Large intestine (tissue), 3 donors: ENCODE measurements around the gene DNAJC11. TPM values are rescaled to one million over a fixed set of nuclear protein-coding genes. Genes with fewer than 3 reads are reported as not detected.
"Not testable (repeated sequence)": the region's sequence is repeated elsewhere in the genome, so short reads cannot be mapped to it uniquely, and the experiment has no call there.

ENCODE experiments used
- DNase-seq, 2 donors: peaks; one replicate each; pipeline versions ENCODE4 v3.0.0 to v3.0.0-alpha.2; 2013
- H3K27ac ChIP-seq: one replicate; pipeline ENCODE4 v1.5.1; 2013; ENCODE audit warnings: low read length
- H3K27me3 ChIP-seq: 2 replicates; pipeline ENCODE4 v1.6.1; 2013; ENCODE audit warnings: low read length; ENCODE audit not compliant: control insufficient read depth, insufficient read depth
- H3K36me3 ChIP-seq: 2 replicates; pipeline ENCODE4 v1.6.1; 2013; ENCODE audit warnings: low read length; ENCODE audit not compliant: control insufficient read depth, insufficient read depth
- H3K4me1 ChIP-seq: one replicate; pipeline ENCODE4 v1.6.1; 2013; ENCODE audit warnings: low read length; ENCODE audit not compliant: control insufficient read depth, insufficient read depth
- H3K4me3 ChIP-seq: one replicate; pipeline ENCODE4 v1.5.1; 2013; ENCODE audit warnings: low read length
- H3K9me3 ChIP-seq: one replicate; pipeline ENCODE4 v1.6.1; 2013; ENCODE audit warnings: mild to moderate bottlenecking, low read depth, low read length, moderate library complexity; ENCODE audit not compliant: control insufficient read depth
- WGBS: methylation state at CpG from one replicate; pipeline ENCODE4 v1.1.5; 2013; ENCODE audit warnings: low lambda C conversion rate; ENCODE audit not compliant: insufficient coverage; 5-methylcytosine and 5-hydroxymethylcytosine counted together
- polyA plus RNA-seq: library from polyadenylated mRNA; unstranded; fragments of 120-200 nt; gene quantifications from one replicate; pipeline ENCODE4 v1.2.1, GENCODE V29; 2013

DNAJC11 gene
- polyA plus RNA-seq, 1 donor = 43.6 TPM

DNA sequence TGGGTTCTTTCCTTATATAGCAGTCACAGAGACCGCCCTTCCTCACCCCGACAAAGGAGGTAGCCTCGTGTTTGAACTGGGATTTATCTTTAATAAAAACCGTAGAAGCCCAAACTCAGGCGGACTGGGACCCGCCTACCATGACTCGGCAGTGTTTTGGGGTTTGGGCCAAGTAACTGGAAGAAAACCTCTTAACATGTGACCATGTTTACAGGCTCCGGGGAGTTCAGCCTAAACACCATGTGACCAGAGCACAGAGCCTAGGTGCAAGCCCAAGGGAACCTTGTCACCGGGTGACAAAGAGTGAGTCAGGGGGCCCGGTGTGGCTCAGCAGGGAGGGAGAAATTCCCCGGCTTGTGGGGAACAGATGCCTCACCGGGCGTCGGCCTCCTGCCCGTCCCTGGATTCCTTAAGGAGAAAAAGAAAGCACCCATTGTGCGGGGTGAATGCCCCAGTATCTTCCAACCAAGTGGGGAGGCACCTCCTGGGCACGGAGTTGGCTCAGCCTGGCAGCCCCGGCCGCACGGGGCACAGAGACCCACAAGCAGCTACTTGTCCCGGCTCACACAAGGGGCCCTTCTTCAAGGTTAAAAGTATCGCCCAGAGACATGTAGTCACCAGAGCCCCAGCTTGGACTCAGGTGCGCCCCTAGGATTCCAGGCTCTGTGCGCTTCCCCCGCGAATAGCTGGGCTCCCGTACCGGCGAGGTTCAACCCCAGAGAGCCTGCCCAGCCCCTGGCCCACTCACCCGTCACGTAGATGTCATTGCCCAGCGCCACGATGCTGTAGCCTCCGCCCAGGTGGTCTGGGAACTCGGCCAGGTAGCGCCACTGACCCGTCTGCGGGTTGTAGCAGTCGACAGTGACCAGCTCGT is 100.3 kb downstream of the DNAJC11 start:
- no CpG with 5 or more reads among the region's 40 CpGs for WGBS
- H3K27me3 ChIP-seq = no peaks in the 10 kb centered on the region
- H3K4me3 ChIP-seq = peak overlapping the region; percentile 87
- H3K4me1 ChIP-seq = peaks cover 25% of the 10 kb centered on the region
- H3K9me3 ChIP-seq = no peaks in the 10 kb centered on the region
- peak overlapping the region; percentile 62 for H3K27ac ChIP-seq
- peaks cover 27% of the 10 kb centered on the region for H3K36me3 ChIP-seq
- DNase-seq = peak; percentile 76 to 85

DNA sequence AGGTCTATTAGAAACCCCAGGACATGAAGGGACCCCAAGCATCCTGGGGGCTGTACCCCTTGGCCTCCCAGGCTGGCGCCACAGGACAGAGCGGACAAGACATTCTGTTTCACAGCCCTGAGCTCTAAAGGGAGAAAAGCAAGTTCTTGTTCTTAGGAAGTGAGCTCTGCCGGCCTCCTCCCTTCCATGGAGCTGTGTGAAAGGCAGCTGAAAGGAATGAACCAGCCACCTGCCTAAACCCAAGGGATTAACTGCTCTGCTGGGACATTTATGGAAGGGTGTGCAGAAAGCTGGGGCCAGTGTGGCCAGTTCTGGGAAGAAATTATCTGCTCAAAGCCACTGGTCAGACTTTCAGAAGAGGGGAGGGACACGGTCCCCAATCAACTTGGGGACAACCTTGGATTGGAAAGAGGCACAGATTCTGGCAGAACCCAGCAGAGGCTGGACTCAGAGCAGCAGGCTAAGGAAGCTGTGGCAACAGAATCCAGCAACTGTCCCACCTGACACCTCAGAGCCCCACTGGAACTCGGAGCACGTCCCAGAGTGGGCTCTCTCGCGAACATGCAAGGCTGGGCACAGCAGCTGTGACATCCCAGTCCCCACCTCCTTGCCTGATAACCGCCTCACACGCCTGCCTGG is 101.1 kb downstream of the DNAJC11 start:
- Histone ChIP-seq H3K36me3 (peaks cover 35% of the 10 kb centered on the region), H3K27me3 (no peaks in the 10 kb centered on the region), H3K27ac (peak overlapping the region; percentile 62), H3K4me1 (peaks cover 25% of the 10 kb centered on the region), H3K4me3 (peak overlapping the region; percentile 87), H3K9me3 (no peaks in the 10 kb centered on the region)
- no peak for DNase-seq
- WGBS = no CpG with 5 or more reads among the region's 10 CpGs

DNA sequence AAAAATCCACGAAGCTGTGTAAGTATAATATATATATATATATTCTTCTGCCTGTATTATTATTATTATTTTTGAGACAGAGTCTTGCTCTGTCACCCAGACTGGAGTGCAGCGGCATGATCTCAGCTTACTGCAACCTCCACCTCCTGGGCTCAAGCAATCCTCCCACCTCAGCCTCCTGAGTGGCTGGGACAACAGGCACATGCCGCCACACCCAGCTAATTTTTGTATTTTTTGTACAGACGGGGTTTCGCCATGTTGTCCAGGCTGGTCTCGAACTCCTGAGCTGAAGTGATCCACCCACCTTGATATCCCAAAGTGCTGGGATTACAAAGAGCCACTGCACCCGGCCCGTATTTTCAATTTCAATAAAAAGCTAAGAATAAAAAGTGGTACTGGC is 101.6 kb downstream of the DNAJC11 start:
- Histone ChIP-seq H3K36me3 (peaks cover 39% of the 10 kb centered on the region), H3K4me1 (peaks cover 25% of the 10 kb centered on the region), H3K4me3 (peak overlapping the region; percentile 87)
- H3K27ac ChIP-seq, H3K9me3 ChIP-seq, DNase-seq, H3K27me3 ChIP-seq: not testable (repeated sequence)
- WGBS = 87% methylated on average over 3 of the region's 8 CpGs

DNA sequence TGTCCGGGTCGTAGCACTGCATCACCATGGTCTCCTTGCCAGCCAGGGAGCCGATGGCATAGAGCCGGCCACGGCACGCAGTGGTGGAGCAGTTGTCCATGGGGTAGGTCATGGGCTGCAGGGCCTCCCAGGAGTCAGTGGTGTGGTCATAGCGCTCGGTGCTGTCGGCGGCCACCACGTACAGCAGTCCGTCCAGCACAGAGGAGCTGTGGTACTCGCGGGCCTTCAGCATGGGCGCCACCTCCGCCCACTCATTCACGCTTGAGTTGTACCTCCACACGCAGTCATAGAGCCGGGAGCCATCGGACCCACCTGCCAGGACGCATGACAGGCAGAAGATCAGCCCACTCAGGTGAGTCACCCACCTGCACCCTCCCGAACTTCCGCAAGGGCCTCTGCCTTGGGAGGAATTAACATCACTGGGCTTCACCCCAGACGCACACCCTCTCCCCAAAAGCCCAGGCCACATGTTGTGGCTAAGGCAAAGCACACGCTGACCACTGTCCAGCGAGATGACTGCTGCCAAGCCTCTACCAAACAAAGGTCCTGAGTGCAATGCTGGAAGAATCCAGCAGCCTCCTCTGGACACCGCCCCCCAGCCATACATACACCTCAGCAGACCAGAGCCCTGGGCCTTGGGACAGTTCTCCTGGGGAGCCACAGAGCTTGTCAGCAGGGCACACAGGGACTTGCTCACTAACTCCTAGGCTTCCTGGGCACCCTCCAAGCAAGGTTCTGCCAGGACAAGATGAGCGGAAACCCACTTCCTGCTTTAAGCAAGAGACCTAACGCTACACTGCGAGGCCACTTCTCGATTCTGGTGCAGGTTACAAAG is 102.3 kb downstream of the DNAJC11 start:
- no peak for DNase-seq
- peaks cover 43% of the 10 kb centered on the region for H3K36me3 ChIP-seq
- H3K4me3 ChIP-seq = no peak overlapping the region
- H3K9me3 ChIP-seq = no peaks in the 10 kb centered on the region
- no peaks in the 10 kb centered on the region for H3K27me3 ChIP-seq
- H3K27ac ChIP-seq = no peak overlapping the region
- peaks cover 25% of the 10 kb centered on the region for H3K4me1 ChIP-seq
- WGBS = no CpG with 5 or more reads among the region's 31 CpGs

DNA sequence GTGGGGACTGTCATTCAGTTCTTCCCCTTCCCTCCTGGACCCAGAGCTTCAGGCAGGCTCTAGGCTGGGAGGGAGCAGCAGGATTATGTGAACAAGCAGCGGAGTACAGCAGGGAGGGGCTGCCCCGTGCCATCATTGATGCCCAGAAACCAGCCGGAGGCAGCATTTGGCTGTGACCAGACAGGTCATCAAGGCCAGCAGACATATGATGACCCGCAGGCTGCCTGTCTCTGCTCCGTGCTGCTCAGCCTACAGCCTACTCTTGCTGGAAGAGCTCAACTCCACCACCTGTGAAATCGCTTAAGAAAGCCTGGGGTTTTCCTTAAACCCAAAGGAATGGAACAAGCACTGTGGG is 103.9 kb downstream of the DNAJC11 start:
- no peak overlapping the region for H3K4me3 ChIP-seq
- WGBS = no CpG with 5 or more reads among the region's 6 CpGs
- H3K4me1 ChIP-seq = peaks cover 15% of the 10 kb centered on the region
- peaks cover 58% of the 10 kb centered on the region for H3K36me3 ChIP-seq
- H3K27me3 ChIP-seq = no peaks in the 10 kb centered on the region
- no peak for DNase-seq
- no peak overlapping the region for H3K27ac ChIP-seq
- H3K9me3 ChIP-seq = no peaks in the 10 kb centered on the region

DNA sequence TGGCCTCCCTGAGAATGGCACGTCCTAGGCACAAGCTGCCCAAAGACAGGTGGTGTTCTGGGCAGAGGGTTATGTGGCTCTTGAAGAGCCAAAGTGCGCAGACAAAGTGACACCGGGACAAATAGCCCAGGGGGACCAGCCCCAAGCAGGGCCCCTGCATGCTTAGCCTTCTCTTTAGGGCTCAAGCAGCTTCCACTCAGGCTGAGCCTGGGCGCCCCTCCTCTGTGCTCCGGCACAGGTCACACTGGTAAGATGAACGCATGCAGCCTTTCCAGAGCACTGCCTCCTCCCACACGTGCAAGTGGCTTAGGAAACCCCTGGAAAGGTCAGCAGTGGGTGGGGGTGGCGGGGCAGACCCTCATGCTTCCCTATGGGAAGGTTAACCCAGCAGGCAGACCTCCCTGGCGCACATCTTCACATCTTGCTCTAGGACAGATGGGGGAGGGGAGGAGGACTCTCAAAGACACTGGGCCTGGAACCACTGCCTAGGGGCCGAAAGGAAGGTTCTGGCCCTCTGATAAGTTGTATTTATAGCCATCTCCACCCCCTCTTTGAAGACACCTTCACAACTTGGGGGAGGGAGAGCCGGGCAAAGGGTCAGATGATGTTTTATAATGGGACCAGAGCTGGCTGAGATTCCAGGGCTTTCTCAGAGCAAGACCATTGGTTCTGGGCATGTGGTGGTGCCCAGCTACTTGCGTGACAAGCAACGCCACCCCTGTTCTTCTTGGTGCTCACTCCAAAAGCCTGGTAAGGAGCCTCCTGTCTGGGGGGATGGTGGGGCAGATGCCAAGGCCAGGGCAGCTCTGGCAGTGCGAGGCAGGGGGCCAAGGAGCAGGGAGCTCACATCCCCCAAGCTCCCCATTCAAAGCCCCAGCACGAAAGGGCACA is 104.5 kb downstream of the DNAJC11 start:
- peaks cover 65% of the 10 kb centered on the region for H3K36me3 ChIP-seq
- no peak for DNase-seq
- H3K9me3 ChIP-seq = no peaks in the 10 kb centered on the region
- H3K4me1 ChIP-seq = peaks cover 15% of the 10 kb centered on the region
- H3K27me3 ChIP-seq = no peaks in the 10 kb centered on the region
- no peak overlapping the region for H3K4me3 ChIP-seq
- no peak overlapping the region for H3K27ac ChIP-seq
- WGBS = no CpG with 5 or more reads among the region's 15 CpGs

DNA sequence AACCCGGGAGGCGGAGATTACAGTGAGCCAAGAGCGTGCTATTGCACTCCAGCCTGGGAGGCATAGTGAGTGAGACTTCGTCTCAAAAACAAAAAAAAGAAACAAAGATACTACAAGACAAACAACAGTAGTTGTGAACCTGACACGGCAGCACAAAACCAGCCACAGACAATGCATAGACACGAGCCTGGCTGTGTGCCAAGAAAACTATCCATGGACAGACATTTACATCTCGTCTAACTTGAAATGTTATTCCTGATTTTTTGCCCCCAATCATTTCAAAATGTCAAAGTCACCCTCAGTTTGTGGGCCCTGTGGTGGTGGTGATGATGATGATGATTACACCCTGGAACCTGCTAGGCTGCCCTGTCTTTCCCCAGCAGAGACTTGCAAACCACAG is 105.3 kb downstream of the DNAJC11 start:
- no peaks in the 10 kb centered on the region for H3K9me3 ChIP-seq

DNA sequence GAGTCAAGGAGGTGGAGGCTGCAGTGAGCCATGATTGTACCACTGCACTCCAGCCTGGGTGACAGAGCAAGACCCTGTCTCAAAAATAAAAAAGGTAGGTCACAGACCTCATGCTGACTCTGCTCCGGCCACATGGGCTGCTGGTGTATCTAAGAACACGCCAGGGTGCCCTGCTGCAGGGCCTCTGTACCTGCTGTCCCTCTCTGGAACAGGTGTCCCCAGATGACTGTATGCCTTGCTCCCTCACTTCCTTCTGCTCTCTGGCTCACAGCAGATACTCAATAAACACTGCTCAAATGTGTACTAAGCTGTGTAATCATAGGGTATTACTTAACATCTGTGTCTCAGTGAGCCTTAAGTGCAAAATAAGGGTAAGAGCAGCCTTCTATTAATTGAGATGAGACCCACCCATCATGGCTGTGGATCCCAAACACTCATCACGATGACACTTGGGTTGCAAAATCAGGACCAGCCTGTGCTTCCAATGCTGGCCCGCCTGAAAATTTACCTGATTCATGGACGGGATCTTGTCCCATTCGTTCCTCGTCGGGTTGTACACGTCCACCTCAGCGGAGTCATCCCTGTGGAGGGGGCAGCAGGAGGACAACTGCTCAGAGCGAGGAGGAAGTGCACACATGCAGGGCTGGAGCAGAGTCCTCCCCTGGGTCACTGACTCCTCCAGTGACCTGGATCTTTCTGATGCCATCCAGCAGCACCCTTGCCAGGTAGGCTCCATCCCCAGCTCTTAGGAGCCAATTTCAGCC is 106.5 kb downstream of the DNAJC11 start:
- Histone ChIP-seq H3K36me3 (peaks cover 83% of the 10 kb centered on the region), H3K9me3 (no peaks in the 10 kb centered on the region), H3K27ac (no peak overlapping the region), H3K4me3 (no peak overlapping the region), H3K4me1 (peaks cover 9% of the 10 kb centered on the region), H3K27me3 (no peaks in the 10 kb centered on the region)
- DNase-seq = no peak
- WGBS = no CpG with 5 or more reads among the region's 11 CpGs

More for the DNA sequence above, 105.3 kb downstream of the DNAJC11 start:
- Histone ChIP-seq H3K4me1 (peaks cover 15% of the 10 kb centered on the region), H3K36me3 (peaks cover 72% of the 10 kb centered on the region), H3K27ac (no peak overlapping the region), H3K4me3 (no peak overlapping the region), H3K27me3 (no peaks in the 10 kb centered on the region)
- no peak for DNase-seq
- no CpG with 5 or more reads among the region's 7 CpGs for WGBS

DNA sequence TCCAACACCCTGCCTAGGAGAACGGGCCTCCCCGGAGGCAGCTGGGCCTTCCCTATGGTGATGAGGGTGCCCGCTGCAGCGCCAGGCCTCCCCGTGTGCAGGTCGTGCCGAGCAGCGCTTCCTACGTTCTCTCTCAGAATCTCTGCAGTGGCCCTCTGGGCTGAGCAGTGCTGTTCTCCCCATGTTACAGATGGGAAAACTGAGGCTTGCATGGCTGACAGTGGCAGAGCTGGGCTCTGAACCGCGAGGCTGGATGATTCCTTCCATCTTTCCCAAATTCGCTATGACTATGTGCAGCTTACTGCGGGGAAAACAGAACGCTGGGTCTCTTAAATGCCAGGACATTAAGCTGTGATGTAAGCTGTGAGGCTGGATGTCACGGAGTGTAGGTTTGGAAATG is 107.8 kb downstream of the DNAJC11 start:
- H3K27ac ChIP-seq = no peak overlapping the region
- no peaks in the 10 kb centered on the region for H3K9me3 ChIP-seq
- H3K27me3 ChIP-seq = no peaks in the 10 kb centered on the region
- no peak overlapping the region for H3K4me3 ChIP-seq
- no peaks in the 10 kb centered on the region for H3K4me1 ChIP-seq
- no CpG with 5 or more reads among the region's 15 CpGs for WGBS
- H3K36me3 ChIP-seq = peaks cover 89% of the 10 kb centered on the region
- DNase-seq = no peak
